Uterus (tissue), 2 donors: ENCODE data around the gene DNAAF2.

Experiments
- POLR2A ChIP-seq, 2 donors: fragments of 450-650 bp; IDR thresholded peaks; one replicate each; pipeline ENCODE4 v1.6.1; 2016; ENCODE audit warnings: antibody characterized with exemption in 2 of 2, mild to moderate bottlenecking in 1 of 2, moderate library complexity in 1 of 2
- TF ChIP-seq, protein P1 (sequence below), 4 experiments: fragments of 200-600 bp in 2 of 4; fragments of 450-650 bp in 2 of 4; sonication (generic) in 2 of 4; IDR thresholded peaks; one replicate each; pipeline ENCODE4 v1.5.1; 2016 to 2019; ENCODE audit warnings: antibody characterized with exemption in 4 of 4, mild to moderate bottlenecking in 2 of 4, moderate library complexity in 1 of 4

- TF ChIP-seq, protein P1, sequence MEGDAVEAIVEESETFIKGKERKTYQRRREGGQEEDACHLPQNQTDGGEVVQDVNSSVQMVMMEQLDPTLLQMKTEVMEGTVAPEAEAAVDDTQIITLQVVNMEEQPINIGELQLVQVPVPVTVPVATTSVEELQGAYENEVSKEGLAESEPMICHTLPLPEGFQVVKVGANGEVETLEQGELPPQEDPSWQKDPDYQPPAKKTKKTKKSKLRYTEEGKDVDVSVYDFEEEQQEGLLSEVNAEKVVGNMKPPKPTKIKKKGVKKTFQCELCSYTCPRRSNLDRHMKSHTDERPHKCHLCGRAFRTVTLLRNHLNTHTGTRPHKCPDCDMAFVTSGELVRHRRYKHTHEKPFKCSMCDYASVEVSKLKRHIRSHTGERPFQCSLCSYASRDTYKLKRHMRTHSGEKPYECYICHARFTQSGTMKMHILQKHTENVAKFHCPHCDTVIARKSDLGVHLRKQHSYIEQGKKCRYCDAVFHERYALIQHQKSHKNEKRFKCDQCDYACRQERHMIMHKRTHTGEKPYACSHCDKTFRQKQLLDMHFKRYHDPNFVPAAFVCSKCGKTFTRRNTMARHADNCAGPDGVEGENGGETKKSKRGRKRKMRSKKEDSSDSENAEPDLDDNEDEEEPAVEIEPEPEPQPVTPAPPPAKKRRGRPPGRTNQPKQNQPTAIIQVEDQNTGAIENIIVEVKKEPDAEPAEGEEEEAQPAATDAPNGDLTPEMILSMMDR (IDR thresholded peaks at IDR 0.05) = no peak
- TF ChIP-seq POLR2A (IDR thresholded peaks at IDR 0.05) = no peak
Measured at GRCh38 chr14:49654511-49654910, 19.5 kb upstream of the DNAAF2 start.
